GM23338 (cell line): Measurements from ENCODE around the gene CSRNP3.

Experiments
- CREB1 ChIP-seq: fragments of 250-450 bp; sonication (Bioruptor Pico); IDR thresholded peaks from 2 replicates; pipeline ENCODE4 v1.5.0; 2020; ENCODE audit warnings: low read depth, mild to moderate bottlenecking, moderate library complexity
- EZH2 ChIP-seq: fragments of 200-600 bp; sonication (generic); IDR thresholded peaks from one replicate; pipeline ENCODE4 v1.8.0; 2017; ENCODE audit warnings: antibody characterized with exemption, mild to moderate bottlenecking, low read depth; ENCODE audit not compliant: unreplicated experiment
- NANOG ChIP-seq: IDR thresholded peaks from 2 replicates; pipeline ENCODE4 v1.6.1; 2016; ENCODE audit warnings: antibody characterized with exemption, borderline replicate concordance
- POLR2AphosphoS5 ChIP-seq: IDR thresholded peaks from 2 replicates; pipeline ENCODE4 v1.6.1; 2016; ENCODE audit warnings: antibody characterized with exemption, low read depth
- REST ChIP-seq: IDR thresholded peaks from one replicate; pipeline ENCODE4 v1.6.1; 2018; ENCODE audit warnings: antibody characterized with exemption; ENCODE audit not compliant: unreplicated experiment
- ZNF114 ChIP-seq: fragments of 250-450 bp; sonication (Bioruptor Pico); IDR thresholded peaks from 2 replicates; pipeline ENCODE4 v1.5.0; 2020; ENCODE audit warnings: mild to moderate bottlenecking, moderate library complexity
- TF ChIP-seq, protein P1 (sequence below), 2 experiments: fragments of 200-600 bp in 1 of 2; sonication (generic) in 1 of 2; conservative IDR thresholded peaks; 2 replicates each; pipeline versions ENCODE4 v1.5.1 to v1.6.1; 2016 to 2017; ENCODE audit warnings: antibody characterized with exemption in 2 of 2, low read depth in 2 of 2, mild to moderate bottlenecking in 2 of 2, moderate library complexity in 1 of 2
- TF ChIP-seq, protein P2 (sequence below): fragments of 250-450 bp; sonication (Bioruptor Pico); IDR thresholded peaks from 2 replicates; pipeline ENCODE4 v1.5.0; 2020; ENCODE audit warnings: mild to moderate bottlenecking, moderate library complexity

GRCh38 chr2:165593081-165593480 lies 123.6 kb downstream of the CSRNP3 start:
- TF ChIP-seq, protein P1, sequence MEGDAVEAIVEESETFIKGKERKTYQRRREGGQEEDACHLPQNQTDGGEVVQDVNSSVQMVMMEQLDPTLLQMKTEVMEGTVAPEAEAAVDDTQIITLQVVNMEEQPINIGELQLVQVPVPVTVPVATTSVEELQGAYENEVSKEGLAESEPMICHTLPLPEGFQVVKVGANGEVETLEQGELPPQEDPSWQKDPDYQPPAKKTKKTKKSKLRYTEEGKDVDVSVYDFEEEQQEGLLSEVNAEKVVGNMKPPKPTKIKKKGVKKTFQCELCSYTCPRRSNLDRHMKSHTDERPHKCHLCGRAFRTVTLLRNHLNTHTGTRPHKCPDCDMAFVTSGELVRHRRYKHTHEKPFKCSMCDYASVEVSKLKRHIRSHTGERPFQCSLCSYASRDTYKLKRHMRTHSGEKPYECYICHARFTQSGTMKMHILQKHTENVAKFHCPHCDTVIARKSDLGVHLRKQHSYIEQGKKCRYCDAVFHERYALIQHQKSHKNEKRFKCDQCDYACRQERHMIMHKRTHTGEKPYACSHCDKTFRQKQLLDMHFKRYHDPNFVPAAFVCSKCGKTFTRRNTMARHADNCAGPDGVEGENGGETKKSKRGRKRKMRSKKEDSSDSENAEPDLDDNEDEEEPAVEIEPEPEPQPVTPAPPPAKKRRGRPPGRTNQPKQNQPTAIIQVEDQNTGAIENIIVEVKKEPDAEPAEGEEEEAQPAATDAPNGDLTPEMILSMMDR (conservative IDR thresholded peaks at IDR 0.05; ENCODE audit: low read depth in 2 of 2): no peak
- TF ChIP-seq NANOG (no peak), ZNF114 (CRISPR knock-in tag) (no peak), EZH2 (no peak), POLR2AphosphoS5 (no peak), CREB1 (CRISPR knock-in tag) (no peak), REST (no peak)
- TF ChIP-seq, protein P2, sequence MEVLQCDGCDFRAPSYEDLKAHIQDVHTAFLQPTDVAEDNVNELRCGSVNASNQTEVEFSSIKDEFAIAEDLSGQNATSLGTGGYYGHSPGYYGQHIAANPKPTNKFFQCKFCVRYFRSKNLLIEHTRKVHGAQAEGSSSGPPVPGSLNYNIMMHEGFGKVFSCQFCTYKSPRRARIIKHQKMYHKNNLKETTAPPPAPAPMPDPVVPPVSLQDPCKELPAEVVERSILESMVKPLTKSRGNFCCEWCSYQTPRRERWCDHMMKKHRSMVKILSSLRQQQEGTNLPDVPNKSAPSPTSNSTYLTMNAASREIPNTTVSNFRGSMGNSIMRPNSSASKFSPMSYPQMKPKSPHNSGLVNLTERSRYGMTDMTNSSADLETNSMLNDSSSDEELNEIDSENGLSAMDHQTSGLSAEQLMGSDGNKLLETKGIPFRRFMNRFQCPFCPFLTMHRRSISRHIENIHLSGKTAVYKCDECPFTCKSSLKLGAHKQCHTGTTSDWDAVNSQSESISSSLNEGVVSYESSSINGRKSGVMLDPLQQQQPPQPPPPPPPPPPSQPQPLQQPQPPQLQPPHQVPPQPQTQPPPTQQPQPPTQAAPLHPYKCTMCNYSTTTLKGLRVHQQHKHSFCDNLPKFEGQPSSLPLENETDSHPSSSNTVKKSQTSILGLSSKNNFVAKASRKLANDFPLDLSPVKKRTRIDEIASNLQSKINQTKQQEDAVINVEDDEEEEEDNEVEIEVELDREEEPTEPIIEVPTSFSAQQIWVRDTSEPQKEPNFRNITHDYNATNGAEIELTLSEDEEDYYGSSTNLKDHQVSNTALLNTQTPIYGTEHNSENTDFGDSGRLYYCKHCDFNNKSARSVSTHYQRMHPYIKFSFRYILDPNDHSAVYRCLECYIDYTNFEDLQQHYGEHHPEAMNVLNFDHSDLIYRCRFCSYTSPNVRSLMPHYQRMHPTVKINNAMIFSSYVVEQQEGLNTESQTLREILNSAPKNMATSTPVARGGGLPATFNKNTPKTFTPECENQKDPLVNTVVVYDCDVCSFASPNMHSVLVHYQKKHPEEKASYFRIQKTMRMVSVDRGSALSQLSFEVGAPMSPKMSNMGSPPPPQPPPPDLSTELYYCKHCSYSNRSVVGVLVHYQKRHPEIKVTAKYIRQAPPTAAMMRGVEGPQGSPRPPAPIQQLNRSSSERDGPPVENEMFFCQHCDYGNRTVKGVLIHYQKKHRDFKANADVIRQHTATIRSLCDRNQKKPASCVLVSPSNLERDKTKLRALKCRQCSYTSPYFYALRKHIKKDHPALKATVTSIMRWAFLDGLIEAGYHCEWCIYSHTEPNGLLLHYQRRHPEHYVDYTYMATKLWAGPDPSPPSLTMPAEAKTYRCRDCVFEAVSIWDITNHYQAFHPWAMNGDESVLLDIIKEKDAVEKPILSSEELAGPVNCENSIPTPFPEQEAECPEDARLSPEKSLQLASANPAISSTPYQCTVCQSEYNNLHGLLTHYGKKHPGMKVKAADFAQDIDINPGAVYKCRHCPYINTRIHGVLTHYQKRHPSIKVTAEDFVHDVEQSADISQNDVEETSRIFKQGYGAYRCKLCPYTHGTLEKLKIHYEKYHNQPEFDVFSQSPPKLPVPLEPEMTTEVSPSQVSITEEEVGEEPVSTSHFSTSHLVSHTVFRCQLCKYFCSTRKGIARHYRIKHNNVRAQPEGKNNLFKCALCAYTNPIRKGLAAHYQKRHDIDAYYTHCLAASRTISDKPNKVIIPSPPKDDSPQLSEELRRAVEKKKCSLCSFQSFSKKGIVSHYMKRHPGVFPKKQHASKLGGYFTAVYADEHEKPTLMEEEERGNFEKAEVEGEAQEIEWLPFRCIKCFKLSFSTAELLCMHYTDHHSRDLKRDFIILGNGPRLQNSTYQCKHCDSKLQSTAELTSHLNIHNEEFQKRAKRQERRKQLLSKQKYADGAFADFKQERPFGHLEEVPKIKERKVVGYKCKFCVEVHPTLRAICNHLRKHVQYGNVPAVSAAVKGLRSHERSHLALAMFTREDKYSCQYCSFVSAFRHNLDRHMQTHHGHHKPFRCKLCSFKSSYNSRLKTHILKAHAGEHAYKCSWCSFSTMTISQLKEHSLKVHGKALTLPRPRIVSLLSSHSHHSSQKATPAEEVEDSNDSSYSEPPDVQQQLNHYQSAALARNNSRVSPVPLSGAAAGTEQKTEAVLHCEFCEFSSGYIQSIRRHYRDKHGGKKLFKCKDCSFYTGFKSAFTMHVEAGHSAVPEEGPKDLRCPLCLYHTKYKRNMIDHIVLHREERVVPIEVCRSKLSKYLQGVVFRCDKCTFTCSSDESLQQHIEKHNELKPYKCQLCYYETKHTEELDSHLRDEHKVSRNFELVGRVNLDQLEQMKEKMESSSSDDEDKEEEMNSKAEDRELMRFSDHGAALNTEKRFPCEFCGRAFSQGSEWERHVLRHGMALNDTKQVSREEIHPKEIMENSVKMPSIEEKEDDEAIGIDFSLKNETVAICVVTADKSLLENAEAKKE (CRISPR knock-in tag): no peak
